NB4 (cell line): ENCODE data around the gene NAGA.

ENCODE experiments used
- DNase-seq: peaks from one replicate; pipeline ENCODE4 v3.0.0; 2010; ENCODE audit warnings: low read depth
- H3K4me3 ChIP-seq: one replicate; pipeline ENCODE4 v1.5.1; 2011; ENCODE audit warnings: mild to moderate bottlenecking, low read depth, low read length, moderate library complexity
- MYC ChIP-seq: IDR thresholded peaks from 2 replicates; pipeline ENCODE4 v1.6.1; 2011; ENCODE audit warnings: low read depth, low read length
- POLR2A ChIP-seq: IDR thresholded peaks from 2 replicates; pipeline ENCODE4 v1.6.1; 2011; ENCODE audit warnings: mild to moderate bottlenecking; ENCODE audit not compliant: insufficient read length; ENCODE audit errors: extremely low read depth
- TF ChIP-seq, protein P1 (sequence below): IDR thresholded peaks from 2 replicates; pipeline ENCODE4 v1.6.1; 2011; ENCODE audit warnings: low read depth, low read length
- TF ChIP-seq, protein P2 (sequence below): IDR thresholded peaks from one replicate; pipeline ENCODE4 v1.5.1; 2012; ENCODE audit warnings: low read depth, low read length

NAGA gene

DNA sequence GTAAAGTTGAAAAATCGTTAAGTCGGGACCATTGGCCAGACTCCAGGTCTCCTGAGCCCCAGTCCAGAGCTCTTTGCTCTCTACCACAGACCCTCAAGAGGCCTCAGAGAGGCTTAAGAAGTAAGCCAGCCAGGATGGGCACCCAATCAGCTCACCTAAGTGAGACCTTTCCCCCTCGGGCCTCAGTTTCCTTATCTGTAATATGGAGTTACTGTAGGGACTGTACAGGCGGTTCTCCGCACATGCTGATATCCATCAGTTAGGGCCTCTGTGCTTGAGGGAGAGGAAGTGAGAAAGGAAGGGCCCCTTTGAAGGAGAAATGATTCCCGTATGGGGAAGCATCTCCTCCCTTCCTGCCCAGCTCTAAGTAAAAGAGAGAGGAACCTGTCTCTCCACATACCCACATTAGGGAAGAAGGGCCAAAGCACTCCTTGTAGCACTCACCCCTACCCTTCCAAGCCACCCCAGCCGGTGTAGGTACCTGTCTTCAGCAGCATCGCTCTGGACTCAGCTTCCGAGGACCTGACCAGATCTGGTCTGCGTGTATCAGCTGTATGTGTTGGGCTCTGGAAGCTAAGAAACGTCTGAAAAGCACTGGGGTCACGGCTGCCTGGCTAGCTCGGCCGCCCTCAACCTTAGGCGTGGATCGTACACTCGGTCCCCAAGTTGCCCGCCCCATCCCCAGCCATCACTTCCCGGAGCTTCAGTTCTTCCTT lies 653 bp downstream of the NAGA start:
- peak; percentile 68 for DNase-seq
- H3K4me3 ChIP-seq, result peak overlapping the region; percentile 59
- TF ChIP-seq MYC, result no peak

DNA sequence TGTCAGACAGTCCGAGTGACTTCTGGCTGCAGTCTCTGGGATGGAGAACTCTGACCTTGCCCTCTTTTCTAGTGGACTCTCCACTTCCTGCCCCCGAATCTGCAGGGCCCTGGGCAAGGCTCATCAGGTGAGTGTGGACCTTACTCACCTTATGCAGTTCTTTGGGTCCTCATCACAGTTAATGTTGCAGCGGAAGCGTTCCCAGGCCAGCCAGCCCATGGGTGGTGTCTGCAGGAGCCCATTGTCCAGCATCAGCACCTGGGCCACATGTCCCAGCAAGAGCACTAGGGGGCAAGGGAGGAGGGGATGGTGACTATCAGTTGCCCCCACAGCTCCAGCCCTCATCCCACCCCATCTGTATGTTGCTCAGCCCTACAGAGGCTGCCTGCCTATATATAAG lies 2.3 kb downstream of the NAGA start:
- TF ChIP-seq MYC (no peak), POLR2A (no peak)
- TF ChIP-seq, protein P1, sequence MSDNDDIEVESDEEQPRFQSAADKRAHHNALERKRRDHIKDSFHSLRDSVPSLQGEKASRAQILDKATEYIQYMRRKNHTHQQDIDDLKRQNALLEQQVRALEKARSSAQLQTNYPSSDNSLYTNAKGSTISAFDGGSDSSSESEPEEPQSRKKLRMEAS, result no peak
- TF ChIP-seq, protein P2, sequence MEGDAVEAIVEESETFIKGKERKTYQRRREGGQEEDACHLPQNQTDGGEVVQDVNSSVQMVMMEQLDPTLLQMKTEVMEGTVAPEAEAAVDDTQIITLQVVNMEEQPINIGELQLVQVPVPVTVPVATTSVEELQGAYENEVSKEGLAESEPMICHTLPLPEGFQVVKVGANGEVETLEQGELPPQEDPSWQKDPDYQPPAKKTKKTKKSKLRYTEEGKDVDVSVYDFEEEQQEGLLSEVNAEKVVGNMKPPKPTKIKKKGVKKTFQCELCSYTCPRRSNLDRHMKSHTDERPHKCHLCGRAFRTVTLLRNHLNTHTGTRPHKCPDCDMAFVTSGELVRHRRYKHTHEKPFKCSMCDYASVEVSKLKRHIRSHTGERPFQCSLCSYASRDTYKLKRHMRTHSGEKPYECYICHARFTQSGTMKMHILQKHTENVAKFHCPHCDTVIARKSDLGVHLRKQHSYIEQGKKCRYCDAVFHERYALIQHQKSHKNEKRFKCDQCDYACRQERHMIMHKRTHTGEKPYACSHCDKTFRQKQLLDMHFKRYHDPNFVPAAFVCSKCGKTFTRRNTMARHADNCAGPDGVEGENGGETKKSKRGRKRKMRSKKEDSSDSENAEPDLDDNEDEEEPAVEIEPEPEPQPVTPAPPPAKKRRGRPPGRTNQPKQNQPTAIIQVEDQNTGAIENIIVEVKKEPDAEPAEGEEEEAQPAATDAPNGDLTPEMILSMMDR, result no peak
- no peak overlapping the region for H3K4me3 ChIP-seq

DNA sequence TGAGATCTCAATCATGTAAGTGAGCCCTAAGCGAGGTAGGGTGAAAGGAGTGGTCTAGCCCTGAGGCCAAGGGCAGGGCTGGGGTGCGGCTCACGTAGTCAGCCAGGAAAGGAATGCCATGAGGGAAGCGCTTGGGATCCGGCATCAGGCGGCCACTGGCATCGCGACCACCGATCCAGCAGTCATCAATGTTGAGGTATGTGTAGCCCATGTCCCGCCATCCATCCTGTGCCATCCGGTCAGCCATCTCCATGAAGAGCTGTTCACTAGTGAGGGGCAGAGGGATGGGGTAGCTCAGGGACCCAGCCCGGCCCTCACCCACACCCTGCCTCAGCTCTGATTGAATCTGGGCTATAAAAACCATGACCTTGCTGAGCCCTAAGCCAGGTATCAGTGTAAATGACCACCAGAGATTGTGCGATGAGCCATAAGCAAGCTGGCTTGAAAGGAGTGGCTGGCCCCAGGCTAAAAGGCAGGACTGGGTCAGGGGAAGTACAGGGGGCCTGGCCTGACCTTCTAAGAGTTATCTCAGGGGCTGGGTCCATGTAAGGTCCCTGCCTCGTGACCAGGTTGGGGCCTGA lies 2.9 kb downstream of the NAGA start:
- H3K4me3 ChIP-seq, result no peak overlapping the region
- no peak for DNase-seq
- TF ChIP-seq POLR2A, result no peak
- TF ChIP-seq, protein P2, result no peak

More for the DNA sequence above, 2.3 kb downstream of the NAGA start:
- no peak for DNase-seq

DNA sequence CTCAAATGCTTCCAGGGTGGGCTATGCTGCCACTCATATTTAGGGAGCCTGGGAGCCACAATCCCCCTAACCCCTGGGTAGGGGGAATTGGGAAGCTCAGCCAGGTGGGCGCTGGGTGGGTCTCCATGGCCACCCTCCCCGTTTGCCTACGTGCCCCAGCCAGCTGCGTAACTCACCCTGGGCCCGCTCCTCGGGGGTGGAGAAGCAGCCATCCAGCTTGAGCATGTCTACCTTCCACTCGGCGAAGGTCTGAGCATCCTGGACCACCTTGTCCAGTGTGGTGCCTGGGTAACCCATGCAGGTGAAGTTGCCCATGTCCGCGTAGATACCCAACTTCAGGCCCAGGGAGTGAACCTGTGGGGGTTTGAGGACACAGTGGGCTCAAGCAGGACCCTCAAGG lies 3.7 kb downstream of the NAGA start:
- TF ChIP-seq, protein P1, result no peak
- no peak for TF ChIP-seq MYC
- TF ChIP-seq, protein P2, result no peak
- TF ChIP-seq POLR2A, result no peak
- no peak overlapping the region for H3K4me3 ChIP-seq
- DNase-seq, result no peak

DNA sequence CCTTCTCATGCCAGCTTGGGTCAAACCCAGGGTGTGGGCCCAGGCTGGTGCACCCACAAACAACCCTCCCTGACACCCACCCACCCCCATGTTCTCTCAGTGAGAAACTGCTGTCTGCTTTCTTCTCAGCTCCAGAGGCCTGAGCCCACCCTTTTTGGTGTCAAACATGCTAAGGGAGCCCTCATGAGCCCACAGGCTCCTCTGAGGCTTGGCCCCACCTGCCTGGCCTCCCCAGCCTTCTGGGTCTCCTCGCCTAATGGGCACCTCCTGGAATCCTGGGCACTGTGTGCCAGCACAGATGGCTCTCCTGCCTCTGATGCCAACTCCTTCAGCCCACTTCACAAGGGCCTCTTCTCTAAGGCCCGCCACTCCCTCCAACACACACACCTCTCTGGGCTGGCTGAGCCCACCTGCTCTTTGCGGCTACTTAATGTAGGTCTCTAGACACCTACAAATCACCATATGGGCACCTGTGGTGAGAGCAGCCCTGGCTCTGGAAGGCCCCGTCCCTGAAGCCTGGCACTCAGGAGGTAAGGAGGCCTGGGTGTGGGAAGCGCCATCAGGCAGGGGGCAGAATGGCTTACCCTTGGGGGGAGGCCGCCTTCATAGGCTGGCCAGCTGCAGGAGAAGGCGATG lies 4.4 kb downstream of the NAGA start:
- TF ChIP-seq, protein P1, result no peak
- TF ChIP-seq, protein P2, result no peak
- no peak for TF ChIP-seq POLR2A
- TF ChIP-seq MYC, result no peak
- DNase-seq, result no peak
- H3K4me3 ChIP-seq, result no peak overlapping the region

DNA sequence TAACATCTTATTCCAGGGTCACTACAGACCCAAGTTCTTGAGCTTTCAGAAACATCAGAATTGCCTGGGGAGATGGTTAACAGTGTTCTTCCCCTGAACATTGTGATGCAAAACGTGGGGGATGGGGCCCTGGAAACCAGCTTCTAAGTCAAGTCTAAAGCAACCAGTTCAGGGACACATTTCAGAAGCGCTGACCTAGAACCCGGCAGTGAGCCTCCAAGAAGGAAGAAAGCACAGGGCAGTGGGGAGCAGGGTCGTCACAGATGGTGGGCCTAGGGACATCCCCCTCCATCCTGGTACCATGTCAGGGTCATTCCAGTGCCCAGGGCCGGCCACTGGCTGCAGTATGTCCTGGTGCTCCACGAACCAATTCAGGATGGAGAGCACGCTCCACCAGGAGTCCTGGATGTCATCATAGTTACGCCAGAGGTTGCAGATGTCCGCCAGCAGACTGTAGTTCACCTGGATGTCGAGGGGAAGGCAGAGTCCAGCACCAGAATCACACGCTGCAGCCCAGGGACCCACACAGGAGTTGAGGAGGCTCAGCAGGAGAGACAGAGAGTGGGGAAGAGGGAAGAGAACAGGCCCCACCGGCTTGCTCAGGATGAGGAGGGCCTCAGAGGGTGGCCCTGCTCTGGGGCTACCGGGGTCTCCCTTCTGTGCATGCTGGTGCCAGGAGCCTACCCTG lies 5.0 kb downstream of the NAGA start:
- H3K4me3 ChIP-seq, result no peak overlapping the region
- DNase-seq, result no peak
- TF ChIP-seq MYC, result no peak
- TF ChIP-seq, protein P1, result no peak
- TF ChIP-seq, protein P2, result no peak
- TF ChIP-seq POLR2A, result no peak
